Smooth muscle cell (in vitro differentiated cells): Measurements from ENCODE around the gene UNC119. TPM values are rescaled to one million over a fixed set of nuclear protein-coding genes. Genes with fewer than 3 reads are reported as not detected.

Source experiments
- DNase-seq: peaks from one replicate; lab custom pipeline; 2025; ENCODE audit not compliant: unreplicated experiment; lab: John Stamatoyannopoulos, UW
- H2AFZ ChIP-seq: fragments of 200-600 bp; sonication (generic); 2 replicates; pipeline ENCODE4 v1.6.0; 2016; ENCODE audit warnings: antibody characterized with exemption, low read depth, mild to moderate bottlenecking
- H3F3A ChIP-seq: fragments of 200-600 bp; sonication (generic); 2 replicates; pipeline ENCODE4 v1.6.0; 2017; ENCODE audit warnings: antibody characterized with exemption, low read depth
- H3K27ac ChIP-seq: fragments of 200-600 bp; sonication (generic); 2 replicates; pipeline ENCODE4 v1.5.1; 2016; ENCODE audit warnings: low read depth, mild to moderate bottlenecking
- H3K27me3 ChIP-seq: fragments of 200-600 bp; sonication (generic); 2 replicates; pipeline ENCODE4 v1.6.1; 2016; ENCODE audit warnings: low read depth, mild to moderate bottlenecking
- H3K36me3 ChIP-seq: fragments of 200-600 bp; sonication (generic); 2 replicates; pipeline ENCODE4 v1.5.1; 2016; ENCODE audit warnings: low read depth
- H3K4me1 ChIP-seq: fragments of 200-600 bp; sonication (generic); 2 replicates; pipeline ENCODE4 v1.5.1; 2016; ENCODE audit warnings: low read depth
- H3K4me2 ChIP-seq: fragments of 200-600 bp; sonication (generic); 2 replicates; pipeline ENCODE4 v1.6.0; 2016; ENCODE audit warnings: mild to moderate bottlenecking
- H3K4me3 ChIP-seq: fragments of 200-600 bp; sonication (generic); 2 replicates; pipeline ENCODE4 v1.5.1; 2016; ENCODE audit warnings: mild to moderate bottlenecking
- H3K79me2 ChIP-seq: fragments of 200-600 bp; sonication (generic); 2 replicates; pipeline ENCODE4 v1.6.0; 2016; ENCODE audit warnings: low read depth, mild to moderate bottlenecking
- H3K9ac ChIP-seq: fragments of 200-600 bp; sonication (generic); 2 replicates; pipeline ENCODE4 v1.6.0; 2016; ENCODE audit warnings: low read depth
- H3K9me3 ChIP-seq: fragments of 200-600 bp; sonication (generic); replicated peaks from 2 replicates; pipeline ENCODE4 v1.5.1; 2016; ENCODE audit warnings: low read depth
- H4K20me1 ChIP-seq: fragments of 200-600 bp; sonication (generic); 2 replicates; pipeline ENCODE4 v1.6.0; 2016; ENCODE audit warnings: low read depth
- whole genome bisulfite sequencing: methylation state at CpG from one replicate; pipeline ENCODE4 v1.1.7; 2016; ENCODE audit warnings: low lambda C conversion rate; 5-methylcytosine and 5-hydroxymethylcytosine counted together
- polyA plus RNA-seq: library from polyadenylated mRNA; unstranded; fragments of >200 nt; fragmentation: Nextera tagmentation; extraction: Ambion mirVana; gene quantifications from 2 replicates; pipeline ENCODE4 v1.2.1, GENCODE V29; 2016
- total RNA-seq: library from RNA; depleted of rRNA; stranded (reverse); fragments of >200 nt; gene quantifications from 2 replicates; pipeline ENCODE4 v1.2.3, GENCODE V29; 2014
- TF ChIP-seq, protein P1 (sequence below): fragments of 200-600 bp; sonication (generic); IDR thresholded peaks from 2 replicates; pipeline ENCODE4 v1.5.1; 2017; ENCODE audit warnings: borderline replicate concordance, mild to moderate bottlenecking, antibody characterized with exemption; ENCODE audit not compliant: insufficient read depth, poor library complexity, severe bottlenecking

UNC119 gene
- total and polyA plus RNA-seq, 2 experiments from 2014 or later: 35.9 to 46.9 TPM

DNA sequence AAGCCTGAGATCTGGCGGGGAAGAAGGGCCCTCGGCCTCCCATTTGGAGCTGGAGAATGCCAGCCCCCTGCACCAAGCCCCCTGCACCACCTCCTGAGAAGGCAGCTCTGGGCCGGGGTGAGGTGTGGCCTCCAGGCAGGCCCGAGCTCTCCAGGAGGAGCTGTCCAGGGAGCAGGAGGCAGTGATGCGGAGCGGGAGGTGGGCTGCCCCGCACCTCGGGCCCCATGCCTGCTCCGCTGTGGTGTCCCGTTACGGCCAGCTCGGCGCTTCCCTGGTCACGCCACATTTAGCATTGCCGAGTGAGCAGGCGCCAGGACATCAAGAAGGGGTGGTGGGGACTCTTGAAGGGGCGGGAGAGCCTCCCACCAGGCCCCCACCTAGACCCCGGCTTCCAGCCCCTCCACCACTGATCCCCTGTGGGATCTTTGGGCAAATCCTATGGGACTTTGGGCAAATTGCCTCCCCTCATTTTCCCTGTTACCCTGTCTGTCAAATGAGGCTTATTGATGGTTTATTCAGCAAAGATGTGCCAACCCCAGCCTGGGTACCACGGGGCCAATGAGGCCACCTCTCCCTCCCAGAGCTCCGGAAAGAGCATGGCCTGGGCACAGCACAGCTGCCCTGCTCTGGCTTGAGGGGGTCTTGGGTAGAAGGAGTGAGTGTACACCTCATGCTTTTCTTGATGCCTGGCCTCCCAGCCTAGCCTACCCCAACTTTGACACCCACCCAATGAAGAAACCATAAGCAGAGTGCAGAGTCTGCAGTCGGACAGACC is 30.9 kb downstream of the UNC119 start:
- TF ChIP-seq, protein P1, sequence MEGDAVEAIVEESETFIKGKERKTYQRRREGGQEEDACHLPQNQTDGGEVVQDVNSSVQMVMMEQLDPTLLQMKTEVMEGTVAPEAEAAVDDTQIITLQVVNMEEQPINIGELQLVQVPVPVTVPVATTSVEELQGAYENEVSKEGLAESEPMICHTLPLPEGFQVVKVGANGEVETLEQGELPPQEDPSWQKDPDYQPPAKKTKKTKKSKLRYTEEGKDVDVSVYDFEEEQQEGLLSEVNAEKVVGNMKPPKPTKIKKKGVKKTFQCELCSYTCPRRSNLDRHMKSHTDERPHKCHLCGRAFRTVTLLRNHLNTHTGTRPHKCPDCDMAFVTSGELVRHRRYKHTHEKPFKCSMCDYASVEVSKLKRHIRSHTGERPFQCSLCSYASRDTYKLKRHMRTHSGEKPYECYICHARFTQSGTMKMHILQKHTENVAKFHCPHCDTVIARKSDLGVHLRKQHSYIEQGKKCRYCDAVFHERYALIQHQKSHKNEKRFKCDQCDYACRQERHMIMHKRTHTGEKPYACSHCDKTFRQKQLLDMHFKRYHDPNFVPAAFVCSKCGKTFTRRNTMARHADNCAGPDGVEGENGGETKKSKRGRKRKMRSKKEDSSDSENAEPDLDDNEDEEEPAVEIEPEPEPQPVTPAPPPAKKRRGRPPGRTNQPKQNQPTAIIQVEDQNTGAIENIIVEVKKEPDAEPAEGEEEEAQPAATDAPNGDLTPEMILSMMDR: no peak
- H2AFZ ChIP-seq: no peak overlapping the region
- no peak overlapping the region for H3K9ac ChIP-seq
- H3F3A ChIP-seq: no peaks in the 10 kb centered on the region
- no peak overlapping the region for H3K27ac ChIP-seq
- no peaks in the 10 kb centered on the region for H3K79me2 ChIP-seq
- H3K4me2 ChIP-seq: no peak overlapping the region
- no peak overlapping the region for H3K4me3 ChIP-seq
- 66% methylated on average over 21 of the region's 21 CpGs for WGBS
- no peaks in the 10 kb centered on the region for H4K20me1 ChIP-seq
- peaks cover 4% of the 10 kb centered on the region for H3K4me1 ChIP-seq
- H3K36me3 ChIP-seq: no peaks in the 10 kb centered on the region
- H3K9me3 ChIP-seq: no peaks in the 10 kb centered on the region
- H3K27me3 ChIP-seq: no peaks in the 10 kb centered on the region
- no peak for DNase-seq

DNA sequence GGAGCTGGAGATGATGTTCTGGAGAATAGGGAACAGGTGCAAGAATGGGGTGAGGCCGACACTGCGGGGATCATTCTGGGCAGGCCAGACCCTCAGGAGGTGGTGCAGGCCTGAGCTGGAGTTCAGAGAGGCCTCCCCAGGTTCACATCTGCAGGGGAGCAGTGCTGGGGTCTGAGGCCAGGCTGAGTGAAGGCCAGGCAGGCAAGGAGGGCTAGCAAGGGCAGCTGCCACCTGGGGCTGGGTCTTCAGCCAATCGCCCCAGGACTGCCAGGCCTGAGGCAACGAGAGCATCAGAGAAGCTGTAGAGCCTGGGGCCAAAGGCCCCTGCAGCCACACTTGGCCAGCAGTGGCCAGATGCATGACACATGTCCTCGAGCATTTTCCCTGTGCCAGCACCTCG is 31.7 kb downstream of the UNC119 start:
- WGBS: 96% methylated on average over 6 of the region's 6 CpGs

DNA sequence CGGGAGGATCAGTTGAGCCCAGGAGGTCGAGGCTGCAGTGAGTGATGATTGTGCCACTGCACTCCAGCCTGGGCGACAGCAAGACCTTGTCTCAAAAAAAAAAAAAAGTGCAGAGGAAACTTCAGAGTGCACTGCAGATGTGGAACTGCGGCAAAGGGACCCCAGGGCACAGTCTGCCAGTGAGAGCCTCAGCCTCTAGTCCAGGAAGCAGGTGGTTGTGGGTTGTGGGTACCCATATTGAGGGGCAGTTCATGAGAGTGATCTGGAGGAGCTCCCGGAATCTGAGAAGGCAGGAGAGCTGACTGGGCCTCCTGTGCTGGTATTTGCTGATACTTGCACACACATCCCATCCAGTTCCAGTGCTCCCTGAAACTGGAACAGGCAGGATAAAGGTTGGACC is 33.2 kb downstream of the UNC119 start:
- no peak overlapping the region for H3K27ac ChIP-seq
- DNase-seq: no peak
- no peaks in the 10 kb centered on the region for H3K4me1 ChIP-seq
- H3F3A ChIP-seq: no peaks in the 10 kb centered on the region
- H3K4me2 ChIP-seq: no peak overlapping the region
- H2AFZ ChIP-seq: no peak overlapping the region
- WGBS: 80% methylated on average over 5 of the region's 5 CpGs
- H3K27me3 ChIP-seq: no peaks in the 10 kb centered on the region
- no peak overlapping the region for H3K4me3 ChIP-seq
- H3K9me3 ChIP-seq: no peaks in the 10 kb centered on the region
- H3K36me3 ChIP-seq: no peaks in the 10 kb centered on the region
- TF ChIP-seq, protein P1: no peak
- H4K20me1 ChIP-seq: no peaks in the 10 kb centered on the region
- no peaks in the 10 kb centered on the region for H3K79me2 ChIP-seq
- no peak overlapping the region for H3K9ac ChIP-seq

More for the DNA sequence above, 31.7 kb downstream of the UNC119 start:
- no peaks in the 10 kb centered on the region for H4K20me1 ChIP-seq
- no peak overlapping the region for H2AFZ ChIP-seq
- no peaks in the 10 kb centered on the region for H3K9me3 ChIP-seq
- TF ChIP-seq, protein P1: no peak
- no peaks in the 10 kb centered on the region for H3F3A ChIP-seq
- H3K79me2 ChIP-seq: no peaks in the 10 kb centered on the region
- no peaks in the 10 kb centered on the region for H3K36me3 ChIP-seq
- no peak overlapping the region for H3K4me2 ChIP-seq
- H3K9ac ChIP-seq: no peak overlapping the region
- no peak overlapping the region for H3K4me3 ChIP-seq
- peaks cover 4% of the 10 kb centered on the region for H3K4me1 ChIP-seq
- no peak for DNase-seq
- no peak overlapping the region for H3K27ac ChIP-seq
- no peaks in the 10 kb centered on the region for H3K27me3 ChIP-seq

DNA sequence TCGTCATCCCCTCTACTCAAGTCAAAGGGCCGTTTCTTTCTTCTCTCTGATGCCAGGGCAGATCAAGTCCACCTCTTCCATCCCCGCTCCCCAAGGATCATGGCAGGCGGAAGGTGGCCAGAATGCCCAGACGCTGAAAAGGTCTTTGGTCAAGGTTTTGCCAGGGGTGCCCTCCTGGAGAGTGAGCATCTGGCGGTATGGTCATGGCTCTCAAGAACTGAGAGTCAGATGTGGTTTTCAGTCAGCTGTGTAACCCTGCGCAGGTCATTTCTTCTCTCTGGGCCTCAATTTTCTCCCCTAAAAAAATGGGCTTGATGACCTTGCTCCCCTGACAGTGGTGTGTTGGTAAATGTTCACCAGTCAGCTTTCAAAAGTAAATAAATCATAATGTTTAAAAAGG is 33.8 kb downstream of the UNC119 start:
- H3K4me1 ChIP-seq: no peaks in the 10 kb centered on the region
- no peak overlapping the region for H3K27ac ChIP-seq
- TF ChIP-seq, protein P1: no peak
- no peaks in the 10 kb centered on the region for H3K79me2 ChIP-seq
- no peak overlapping the region for H2AFZ ChIP-seq
- H3F3A ChIP-seq: no peaks in the 10 kb centered on the region
- H3K9ac ChIP-seq: no peak overlapping the region
- WGBS: 86% methylated on average over 7 of the region's 7 CpGs
- no peak overlapping the region for H3K4me3 ChIP-seq
- H4K20me1 ChIP-seq: no peaks in the 10 kb centered on the region
- DNase-seq: no peak
- no peaks in the 10 kb centered on the region for H3K36me3 ChIP-seq
- H3K27me3 ChIP-seq: peaks cover under 1% of the 10 kb centered on the region
- no peak overlapping the region for H3K4me2 ChIP-seq
- no peaks in the 10 kb centered on the region for H3K9me3 ChIP-seq
